BJ (cell line): ENCODE results near the gene TFCP2. TPM values are rescaled to one million over a fixed set of nuclear protein-coding genes. Genes with fewer than 3 reads are reported as not detected.

Experiments
- CTCF ChIA-PET: fragments of 350-600 bp; formaldehyde crosslinking; extraction: SDS; loops from one replicate; lab custom pipeline; 2021; ENCODE audit warnings: antibody characterized with exemption, inconsistent platforms; lab: Yijun Ruan, JAX
- POLR2A ChIA-PET: fragments of 300-600 bp; sonication (Branson Sonifier 250); formaldehyde crosslinking; extraction: SDS; loops from one replicate; lab custom pipeline; 2021; ENCODE audit warnings: antibody characterized with exemption; lab: Charles Lee
- DNase-seq: peaks from one replicate; pipeline ENCODE4 v3.0.0-alpha.2; 2011; ENCODE audit warnings: low read depth
- H3K27me3 ChIP-seq: 2 replicates; pipeline ENCODE4 v1.6.0; 2011; ENCODE audit warnings: low read length; ENCODE audit not compliant: control insufficient read depth, insufficient read depth
- H3K36me3 ChIP-seq: 2 replicates; pipeline ENCODE4 v1.5.1; 2011; ENCODE audit warnings: low read length; ENCODE audit not compliant: control insufficient read depth, insufficient read depth
- H3K4me3 ChIP-seq: 2 replicates; pipeline ENCODE4 v1.5.1; 2011; ENCODE audit warnings: low read depth, mild to moderate bottlenecking, control low read depth, low read length
- polyA plus RNA-seq: library from polyadenylated mRNA; depleted of rRNA; stranded (reverse); fragments of >200 nt; gene quantifications from 2 replicates; pipeline ENCODE4 v1.2.3, GENCODE V29; 2011
- TF ChIP-seq, protein P1 (sequence below): IDR thresholded peaks from 2 replicates; pipeline ENCODE4 v1.5.1; 2011; ENCODE audit warnings: low read depth, mild to moderate bottlenecking, control low read depth, inconsistent platforms, low read length, moderate library complexity; ENCODE audit not compliant: insufficient read depth

Gene TFCP2
- polyA plus RNA-seq, 1 experiment, result 11.4 TPM

DNA sequence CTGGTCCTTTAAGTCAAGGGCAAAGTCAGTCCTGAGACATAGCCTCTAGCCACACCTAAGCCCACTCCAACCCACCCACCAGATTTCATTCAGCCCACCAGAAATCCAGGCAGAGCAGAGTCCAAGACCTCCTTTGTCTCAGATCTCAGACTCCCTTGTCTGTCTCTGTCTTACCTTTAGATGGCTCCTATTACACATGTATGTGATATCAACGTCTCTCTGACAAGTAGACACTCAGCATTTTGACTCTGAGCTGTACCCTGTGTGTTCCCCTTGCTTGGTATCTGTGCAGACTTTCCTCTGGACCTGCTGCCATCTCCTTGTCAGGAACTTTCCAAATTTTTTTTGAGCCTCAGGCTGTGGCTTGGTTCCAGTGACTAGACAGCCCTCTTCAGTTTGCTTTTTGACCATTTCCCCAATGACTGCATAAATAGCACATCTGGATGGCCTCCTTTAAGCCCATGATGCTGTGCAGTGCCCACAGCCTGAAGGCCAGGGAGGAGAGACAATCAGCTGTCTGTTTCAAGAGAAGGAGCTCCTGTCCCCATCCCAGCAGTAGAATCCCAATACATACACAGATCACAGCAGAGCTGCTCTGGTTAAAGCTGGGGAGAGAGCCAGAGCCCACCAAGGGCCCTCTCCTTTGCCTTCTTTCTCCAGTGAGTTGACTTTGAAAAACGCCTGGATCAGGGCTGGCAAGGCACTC lies 37.9 kb upstream of the TFCP2 start:
- CTCF ChIA-PET, result interaction anchor here (1.0 kb wide), 1 partner anchor 11 kb away, joined by 3 read pairs; no protein-coding TSS in a partner anchor
- Histone ChIP-seq H3K27me3 (no peaks in the 10 kb centered on the region), H3K36me3 (peaks cover 2% of the 10 kb centered on the region; the same call in 1 of the 2 replicates), H3K4me3 (no peak overlapping the region)
- POLR2A ChIA-PET, result no interaction called here
- DNase-seq, result no peak
- TF ChIP-seq, protein P1, sequence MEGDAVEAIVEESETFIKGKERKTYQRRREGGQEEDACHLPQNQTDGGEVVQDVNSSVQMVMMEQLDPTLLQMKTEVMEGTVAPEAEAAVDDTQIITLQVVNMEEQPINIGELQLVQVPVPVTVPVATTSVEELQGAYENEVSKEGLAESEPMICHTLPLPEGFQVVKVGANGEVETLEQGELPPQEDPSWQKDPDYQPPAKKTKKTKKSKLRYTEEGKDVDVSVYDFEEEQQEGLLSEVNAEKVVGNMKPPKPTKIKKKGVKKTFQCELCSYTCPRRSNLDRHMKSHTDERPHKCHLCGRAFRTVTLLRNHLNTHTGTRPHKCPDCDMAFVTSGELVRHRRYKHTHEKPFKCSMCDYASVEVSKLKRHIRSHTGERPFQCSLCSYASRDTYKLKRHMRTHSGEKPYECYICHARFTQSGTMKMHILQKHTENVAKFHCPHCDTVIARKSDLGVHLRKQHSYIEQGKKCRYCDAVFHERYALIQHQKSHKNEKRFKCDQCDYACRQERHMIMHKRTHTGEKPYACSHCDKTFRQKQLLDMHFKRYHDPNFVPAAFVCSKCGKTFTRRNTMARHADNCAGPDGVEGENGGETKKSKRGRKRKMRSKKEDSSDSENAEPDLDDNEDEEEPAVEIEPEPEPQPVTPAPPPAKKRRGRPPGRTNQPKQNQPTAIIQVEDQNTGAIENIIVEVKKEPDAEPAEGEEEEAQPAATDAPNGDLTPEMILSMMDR, result no peak

DNA sequence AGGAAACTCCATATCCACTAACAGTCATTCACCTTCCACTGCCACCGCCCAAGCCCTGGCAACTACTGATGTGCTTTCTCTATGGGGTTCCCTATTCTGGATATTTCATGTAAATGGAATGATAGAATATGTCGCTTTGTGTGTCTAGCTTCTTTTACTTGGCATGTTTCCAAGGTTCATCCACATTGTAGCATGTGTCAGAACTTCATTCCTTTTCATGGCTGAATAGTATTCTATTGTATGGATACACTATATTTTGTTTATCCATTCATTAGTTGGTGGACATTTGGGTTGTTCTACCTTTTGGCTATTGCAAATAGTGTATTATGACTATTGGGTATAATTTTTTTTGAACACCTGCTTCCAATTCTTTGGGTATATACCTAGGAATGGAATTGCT lies 36.3 kb upstream of the TFCP2 start:
- ChIA-PET POLR2A (no interaction called here), CTCF (interaction anchor here (0.9 to 1.0 kb wide), 2 partner anchors 8 to 9 kb away, joined by 3 to 4 read pairs; partner anchors contain the start of gene POU6F1)
- TF ChIP-seq, protein P1, result no peak

DNA sequence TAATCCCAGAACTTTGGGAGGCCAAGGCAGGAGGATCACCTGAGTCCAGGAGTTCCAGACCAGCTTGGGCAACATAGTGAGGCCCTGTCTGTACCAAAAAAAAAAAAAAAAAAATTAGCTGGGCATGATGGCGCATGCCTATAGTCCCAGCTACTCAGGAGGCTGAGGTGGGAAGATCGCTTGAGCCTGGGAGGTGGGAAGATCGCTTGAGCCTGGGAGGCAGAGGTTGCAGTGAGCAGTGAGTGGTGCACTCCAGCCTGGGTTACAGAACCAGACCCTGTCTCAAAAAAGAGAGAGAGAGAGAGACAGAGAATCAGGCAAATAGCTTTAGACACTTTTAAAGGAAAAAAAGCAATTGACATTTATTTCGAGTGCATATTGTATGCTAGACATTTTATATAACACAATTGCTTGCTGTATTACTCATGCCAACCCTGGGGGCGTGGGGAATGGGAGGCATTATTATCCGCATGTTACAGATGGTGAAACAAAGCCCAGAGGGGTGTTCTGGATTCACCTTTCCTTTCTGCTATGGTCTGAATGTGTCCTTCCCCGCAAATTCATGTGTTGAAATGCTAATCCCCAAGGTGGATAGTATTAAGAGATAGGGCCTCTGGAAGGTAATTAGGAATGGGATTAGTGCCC lies 35.2 kb upstream of the TFCP2 start:
- Histone ChIP-seq H3K27me3 (no peaks in the 10 kb centered on the region), H3K36me3 (no peaks in the 10 kb centered on the region), H3K4me3 (no peak overlapping the region)
- TF ChIP-seq, protein P1, result no peak
- CTCF ChIA-PET, result interaction anchor here (0.9 to 1.1 kb wide), 3 partner anchors 9 to 10 kb away, joined by 3 to 5 read pairs (median 4); partner anchors contain the start of gene POU6F1
- DNase-seq, result no peak
- POLR2A ChIA-PET, result no interaction called here

More for the DNA sequence above, 36.3 kb upstream of the TFCP2 start:
- Histone ChIP-seq H3K36me3 (peaks cover 1% of the 10 kb centered on the region; the same call in 1 of the 2 replicates), H3K27me3 (no peaks in the 10 kb centered on the region), H3K4me3 (no peak overlapping the region)
- no peak for DNase-seq

DNA sequence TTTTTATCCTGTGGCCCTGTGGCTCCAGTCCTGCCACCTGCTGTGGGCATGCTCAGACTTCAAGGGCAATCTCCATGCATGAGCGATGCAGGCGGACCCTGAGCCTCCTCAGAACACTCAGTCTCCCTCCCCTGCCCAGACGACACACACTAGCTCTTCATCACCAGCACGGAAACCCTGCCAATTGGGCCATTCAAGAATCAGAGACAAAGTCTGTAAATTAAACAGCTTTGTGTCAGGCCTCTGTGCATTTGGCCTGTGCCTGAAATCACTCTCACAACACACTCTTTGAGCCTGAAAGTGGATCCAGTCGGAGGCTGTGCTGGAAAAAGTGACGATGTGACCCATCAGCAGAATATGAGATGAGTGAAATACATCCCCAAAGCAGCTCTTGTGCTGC lies 32.4 kb upstream of the TFCP2 start:
- ChIA-PET POLR2A (no interaction called here), CTCF (interaction anchor here (0.7 to 1.3 kb wide), 2 partner anchors 11 to 13 kb away, joined by 3 to 4 read pairs; partner anchors contain the start of gene POU6F1)
- H3K36me3 ChIP-seq, result no peaks in the 10 kb centered on the region
- H3K27me3 ChIP-seq, result no peaks in the 10 kb centered on the region
- TF ChIP-seq, protein P1, result no peak
- no peak overlapping the region for H3K4me3 ChIP-seq
- DNase-seq, result no peak

DNA sequence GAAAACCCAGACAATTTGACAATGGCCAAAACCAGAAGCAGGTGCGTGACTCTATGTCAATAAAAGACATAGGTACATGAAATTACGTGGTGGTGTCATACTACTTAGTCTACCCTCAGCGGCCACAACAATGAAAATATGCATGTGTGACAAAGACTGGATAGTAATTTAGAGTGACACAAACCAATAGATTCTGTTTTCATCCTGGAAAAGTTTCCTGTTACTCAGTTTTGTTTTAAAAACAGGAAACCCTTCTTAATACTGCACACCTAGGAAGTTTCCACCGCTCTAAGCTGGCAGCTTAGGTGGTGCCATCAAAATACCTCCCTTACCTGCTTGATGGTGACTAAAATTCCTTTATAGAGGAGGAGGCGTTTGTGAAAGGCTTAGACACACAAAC lies 29.8 kb upstream of the TFCP2 start:
- no peak for DNase-seq
- no peaks in the 10 kb centered on the region for H3K27me3 ChIP-seq
- TF ChIP-seq, protein P1, result no peak
- POLR2A ChIA-PET, result no interaction called here
- CTCF ChIA-PET, result interaction anchor here (1.0 kb wide), 1 partner anchor 16 kb away, joined by 3 read pairs; no protein-coding TSS in a partner anchor
- 0 out of 2 replicates have a peak, but pooled peaks cover 2% of the 10 kb centered on the region for H3K36me3 ChIP-seq
- no peak overlapping the region for H3K4me3 ChIP-seq
